PC-9 (cell line): ENCODE data around the gene DDX10. TPM values are rescaled to one million over a fixed set of nuclear protein-coding genes. Genes with fewer than 3 reads are reported as not detected.
A peak's percentile ranks its signal among the peaks of the same experiment; 100 is the strongest.

ENCODE experiments used
- BruUV-seq: library from RNA; stranded (reverse); fragments of 400-500 nt; replicated peaks from 2 replicates; lab custom pipeline; 2021; lab: Mats Ljungman, UMichigan
- CTCF ChIA-PET: fragments of 300-600 bp; sonication (Branson Sonifier 250); formaldehyde crosslinking; loops from one replicate; lab custom pipeline; 2022; ENCODE audit warnings: antibody characterized with exemption; lab: Charles Lee
- POLR2A ChIA-PET: fragments of 300-600 bp; sonication (Branson Sonifier 250); formaldehyde crosslinking; loops from one replicate; lab custom pipeline; 2022; ENCODE audit warnings: antibody characterized with exemption; ENCODE audit not compliant: unreplicated experiment; lab: Charles Lee
- DNase-seq, 2 experiments: peaks; one replicate each; pipeline versions ENCODE4 v3.0.0 to v3.0.0-alpha.2; 2015 to 2022; ENCODE audit warnings: mixed read lengths in 1 of 2
- H2AFZ ChIP-seq: fragments of 200-600 bp; sonication (generic); 2 replicates; pipeline ENCODE4 v1.8.1; 2017; ENCODE audit warnings: antibody characterized with exemption
- H3F3A ChIP-seq: fragments of 200-600 bp; sonication (generic); 2 replicates; pipeline ENCODE4 v1.8.1; 2017; ENCODE audit warnings: antibody characterized with exemption, mild to moderate bottlenecking, low read depth; ENCODE audit not compliant: insufficient read depth
- H3K27ac ChIP-seq: fragments of 200-600 bp; sonication (generic); 2 replicates; pipeline ENCODE4 v1.6.1; 2016; ENCODE audit warnings: mixed run types
- H3K27me3 ChIP-seq: fragments of 200-600 bp; sonication (generic); 2 replicates; pipeline ENCODE4 v1.6.1; 2016; ENCODE audit warnings: low read depth, mixed run types; ENCODE audit not compliant: insufficient read depth
- H3K36me3 ChIP-seq: fragments of 200-600 bp; sonication (generic); 2 replicates; pipeline ENCODE4 v1.6.1; 2016; ENCODE audit warnings: low read depth, mixed run types
- H3K4me1 ChIP-seq: fragments of 200-600 bp; sonication (generic); replicated peaks from 2 replicates; pipeline ENCODE4 v1.6.1; 2016; ENCODE audit warnings: mixed run types; ENCODE audit not compliant: insufficient read depth
- H3K4me2 ChIP-seq: fragments of 200-600 bp; sonication (generic); 2 replicates; pipeline ENCODE4 v1.6.1; 2017; ENCODE audit warnings: mixed run types
- H3K4me3 ChIP-seq: fragments of 200-600 bp; sonication (generic); 2 replicates; pipeline ENCODE4 v1.6.1; 2016; ENCODE audit warnings: mixed run types
- H3K79me2 ChIP-seq: fragments of 200-600 bp; sonication (generic); 2 replicates; pipeline ENCODE4 v1.6.1; 2017; ENCODE audit warnings: low read depth, mixed run types
- H3K9me2 ChIP-seq: fragments of 200-600 bp; sonication (generic); 2 replicates; pipeline ENCODE4 v1.8.1; 2017; ENCODE audit warnings: mild to moderate bottlenecking; ENCODE audit not compliant: insufficient read depth
- H3K9me3 ChIP-seq: fragments of 200-600 bp; sonication (generic); 2 replicates; pipeline ENCODE4 v1.8.1; 2016; ENCODE audit warnings: low read depth; ENCODE audit not compliant: insufficient read depth
- H4K20me1 ChIP-seq: fragments of 200-600 bp; sonication (generic); 2 replicates; pipeline ENCODE4 v1.8.1; 2017; ENCODE audit not compliant: insufficient read depth
- CTCF ChIP-seq: fragments of 200-600 bp; sonication (generic); conservative IDR thresholded peaks from 2 replicates; pipeline ENCODE4 v1.6.1; 2017; ENCODE audit warnings: mixed run types, antibody characterized with exemption, mild to moderate bottlenecking, moderate library complexity
- EZH2 ChIP-seq: fragments of 200-600 bp; sonication (generic); IDR thresholded peaks from 2 replicates; pipeline ENCODE4 v1.8.0; 2017; ENCODE audit warnings: antibody characterized with exemption, low read depth
- intact Hi-C: fragments of 100-400 bp; cut with micrococcal nuclease; formaldehyde crosslinking; loops from one replicate; pipeline ENCODE4 v1.10.0; 2022; ENCODE audit not compliant: unreplicated experiment
- total RNA-seq: library from RNA; stranded (reverse); gene quantifications from 2 replicates; pipeline ENCODE4 v1.2.3, GENCODE V29; 2021

DDX10 gene
- total RNA-seq, 1 experiment from 2014 or later = 26.4 TPM

GRCh38 chr11:108694846-108695245 is 30.0 kb downstream of the DDX10 start:
- intact Hi-C loops = no loop called here
- Histone ChIP-seq H3K79me2 (no peaks in the 10 kb centered on the region), H3K9me3 (no peaks in the 10 kb centered on the region), H3K4me1 (no peaks in the 10 kb centered on the region), H3K27ac (no peak overlapping the region), H3K9me2 (no peaks in the 10 kb centered on the region), H3F3A (peaks cover 6% of the 10 kb centered on the region; the same call in 1 of the 2 replicates), H2AFZ (no peak overlapping the region), H3K36me3 (peaks cover 34% of the 10 kb centered on the region), H3K4me3 (no peak overlapping the region), H3K4me2 (no peak overlapping the region), H3K27me3 (no peaks in the 10 kb centered on the region), H4K20me1 (no peaks in the 10 kb centered on the region)
- no peak for DNase-seq
- ChIA-PET CTCF (no interaction called here), POLR2A (no interaction called here)
- TF ChIP-seq CTCF (no peak), EZH2 (no peak)
- no TSS peak for BruUV-seq

GRCh38 chr11:108697872-108698473 is 33.1 kb downstream of the DDX10 start:
- Histone ChIP-seq H3K4me2 (no peak overlapping the region), H3K36me3 (peaks cover 19% of the 10 kb centered on the region), H3K27ac (no peak overlapping the region), H3K27me3 (no peaks in the 10 kb centered on the region), H4K20me1 (no peaks in the 10 kb centered on the region), H3K9me2 (no peaks in the 10 kb centered on the region), H3K9me3 (no peaks in the 10 kb centered on the region), H3K79me2 (no peaks in the 10 kb centered on the region), H2AFZ (no peak overlapping the region), H3K4me1 (no peaks in the 10 kb centered on the region), H3K4me3 (no peak overlapping the region), H3F3A (peaks cover 6% of the 10 kb centered on the region; the same call in 1 of the 2 replicates)
- intact Hi-C loops = loop anchor here (1.0 to 2.0 kb wide), 2 partner anchors 999 to 1241 kb away; no protein-coding TSS in a partner anchor
- CTCF ChIA-PET = interaction anchor here (0.6 to 0.9 kb wide), 2 partner anchors 40 to 165 kb away, joined by 3 to 4 read pairs; no protein-coding TSS in a partner anchor
- TF ChIP-seq CTCF (peak; percentile 93), EZH2 (no peak)
- POLR2A ChIA-PET = no interaction called here
- peak in 1 of 2 experiments; percentile 32 for DNase-seq
- BruUV-seq = no TSS peak

- peaks cover 6% of the 10 kb centered on the region; the same call in 1 of the 2 replicates for H3F3A ChIP-seq
- H3K27ac ChIP-seq = no peak overlapping the region
- no peak for DNase-seq
Measured at GRCh38 chr11:108698844-108699642, 34.2 kb downstream of the DDX10 start.

More at GRCh38 chr11:108698844-108699642, 34.2 kb downstream of the DDX10 start:
- Histone ChIP-seq H3K79me2 (no peaks in the 10 kb centered on the region), H3K27me3 (no peaks in the 10 kb centered on the region), H3K4me2 (no peak overlapping the region), H3K9me2 (no peaks in the 10 kb centered on the region), H2AFZ (no peak overlapping the region), H3K4me1 (no peaks in the 10 kb centered on the region), H4K20me1 (no peaks in the 10 kb centered on the region), H3K4me3 (no peak overlapping the region), H3K9me3 (no peaks in the 10 kb centered on the region), H3K36me3 (peaks cover 13% of the 10 kb centered on the region)
- BruUV-seq = no TSS peak
- TF ChIP-seq CTCF = no peak
- no peak for TF ChIP-seq EZH2
- intact Hi-C loops = loop anchor here (1.0 to 2.0 kb wide), 2 partner anchors 998 to 1240 kb away; no protein-coding TSS in a partner anchor
- ChIA-PET CTCF (interaction anchor here (0.9 kb wide), 1 partner anchor 164 kb away, joined by 4 read pairs; no protein-coding TSS in a partner anchor), POLR2A (interaction anchor here (0.6 kb wide), 1 partner anchor 1230 kb away, joined by 13 read pairs; no protein-coding TSS in a partner anchor)
